ENCODE measurements around the gene RASGEF1C.

RASGEF1C gene

DNA sequence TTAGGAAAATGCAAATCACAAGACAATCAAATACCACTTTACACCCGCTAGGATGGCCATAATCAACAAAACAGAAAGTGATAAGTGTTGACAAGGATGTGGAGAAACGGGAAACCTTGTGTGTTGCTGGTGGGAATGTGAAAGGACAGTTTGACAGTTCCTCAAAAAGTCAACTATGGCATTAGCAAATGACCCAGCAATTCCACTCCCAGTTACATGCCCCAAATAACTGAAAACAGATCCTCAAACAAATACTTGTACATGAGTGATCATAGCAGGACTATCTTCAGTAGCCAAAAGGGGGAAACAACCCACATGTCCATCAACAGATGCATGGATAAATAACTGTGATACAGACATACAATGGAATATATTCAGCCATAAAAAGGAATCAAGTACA lies 21.2 kb downstream of the RASGEF1C start:
- Histone ChIP-seq H3K4me3 (ENCODE audit: insufficient read depth, low read length, poor library complexity, severe bottlenecking) (no peak overlapping the region), H3K9ac (ENCODE audit: low read length) (no peak overlapping the region), H2AFZ (ENCODE audit: low read depth, low read length, severe bottlenecking) (no peak overlapping the region), H3K79me2 (ENCODE audit: insufficient read depth, low read length) (no peaks in the 10 kb centered on the region), H3K27ac (ENCODE audit: low read depth, low read length) (no peak overlapping the region), H4K20me1 (ENCODE audit: low read depth, low read length) (no peaks in the 10 kb centered on the region), H3K9me3 (ENCODE audit: insufficient read depth, low read length) (no peaks in the 10 kb centered on the region), H3K36me3 (ENCODE audit: low read length) (no peaks in the 10 kb centered on the region), H3K27me3 (ENCODE audit: low read length) (no peaks in the 10 kb centered on the region), H3F3A (ENCODE audit: insufficient read depth) (no peaks in the 10 kb centered on the region), H3K4me2 (ENCODE audit: low read depth, low read length, poor library complexity, severe bottlenecking) (no peak overlapping the region), H3K9me2 (replicated peaks; ENCODE audit: insufficient read depth, low read length) (no peaks in the 10 kb centered on the region)
- TF ChIP-seq, protein P1, sequence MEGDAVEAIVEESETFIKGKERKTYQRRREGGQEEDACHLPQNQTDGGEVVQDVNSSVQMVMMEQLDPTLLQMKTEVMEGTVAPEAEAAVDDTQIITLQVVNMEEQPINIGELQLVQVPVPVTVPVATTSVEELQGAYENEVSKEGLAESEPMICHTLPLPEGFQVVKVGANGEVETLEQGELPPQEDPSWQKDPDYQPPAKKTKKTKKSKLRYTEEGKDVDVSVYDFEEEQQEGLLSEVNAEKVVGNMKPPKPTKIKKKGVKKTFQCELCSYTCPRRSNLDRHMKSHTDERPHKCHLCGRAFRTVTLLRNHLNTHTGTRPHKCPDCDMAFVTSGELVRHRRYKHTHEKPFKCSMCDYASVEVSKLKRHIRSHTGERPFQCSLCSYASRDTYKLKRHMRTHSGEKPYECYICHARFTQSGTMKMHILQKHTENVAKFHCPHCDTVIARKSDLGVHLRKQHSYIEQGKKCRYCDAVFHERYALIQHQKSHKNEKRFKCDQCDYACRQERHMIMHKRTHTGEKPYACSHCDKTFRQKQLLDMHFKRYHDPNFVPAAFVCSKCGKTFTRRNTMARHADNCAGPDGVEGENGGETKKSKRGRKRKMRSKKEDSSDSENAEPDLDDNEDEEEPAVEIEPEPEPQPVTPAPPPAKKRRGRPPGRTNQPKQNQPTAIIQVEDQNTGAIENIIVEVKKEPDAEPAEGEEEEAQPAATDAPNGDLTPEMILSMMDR (IDR thresholded peaks at IDR 0.05; ENCODE audit: insufficient read depth, low read length, poor library complexity, severe bottlenecking): no peak
- TF ChIP-seq EZH2phosphoT487 (conservative IDR thresholded peaks at IDR 0.05; ENCODE audit: low read length): no peak

DNA sequence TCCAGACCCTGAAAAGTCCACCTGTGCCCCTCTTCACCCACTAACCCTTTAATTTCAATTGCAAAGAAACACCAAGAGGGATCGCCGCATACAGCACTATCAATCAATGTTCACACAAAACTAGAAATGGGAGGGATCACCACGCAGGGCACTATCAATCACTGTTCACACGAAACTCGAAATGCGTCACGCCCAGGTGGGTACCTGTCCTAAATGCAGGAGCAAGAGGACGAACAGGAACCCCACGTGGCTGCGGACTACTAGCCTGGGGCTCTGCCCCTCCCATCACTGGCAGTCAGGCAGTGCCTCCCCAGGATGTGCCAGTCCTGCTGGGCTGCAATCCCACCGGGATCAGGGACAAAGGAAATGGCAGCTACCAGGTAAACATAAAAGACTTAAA lies 28.2 kb downstream of the RASGEF1C start:
- no peak overlapping the region for H3K4me3 ChIP-seq (ENCODE audit: insufficient read depth, low read length, poor library complexity, severe bottlenecking)
- H3K27me3 ChIP-seq (ENCODE audit: low read length): no peaks in the 10 kb centered on the region
- H3K79me2 ChIP-seq (ENCODE audit: insufficient read depth, low read length): no peaks in the 10 kb centered on the region
- no peaks in the 10 kb centered on the region for H3K9me2 ChIP-seq (replicated peaks; ENCODE audit: insufficient read depth, low read length)
- H3K4me2 ChIP-seq (ENCODE audit: low read depth, low read length, poor library complexity, severe bottlenecking): no peak overlapping the region
- H3K9me3 ChIP-seq (ENCODE audit: insufficient read depth, low read length): no peaks in the 10 kb centered on the region
- H3K9ac ChIP-seq (ENCODE audit: low read length): no peak overlapping the region
- no peak for TF ChIP-seq EZH2phosphoT487 (conservative IDR thresholded peaks at IDR 0.05; ENCODE audit: low read length)
- TF ChIP-seq, protein P1 (IDR thresholded peaks at IDR 0.05; ENCODE audit: insufficient read depth, low read length, poor library complexity, severe bottlenecking): no peak
- no peaks in the 10 kb centered on the region for H3F3A ChIP-seq (ENCODE audit: insufficient read depth)
- no peak overlapping the region for H2AFZ ChIP-seq (ENCODE audit: low read depth, low read length, severe bottlenecking)
- no peaks in the 10 kb centered on the region for H4K20me1 ChIP-seq (ENCODE audit: low read depth, low read length)
- H3K36me3 ChIP-seq (ENCODE audit: low read length): no peaks in the 10 kb centered on the region
- H3K27ac ChIP-seq (ENCODE audit: low read depth, low read length): no peak overlapping the region

DNA sequence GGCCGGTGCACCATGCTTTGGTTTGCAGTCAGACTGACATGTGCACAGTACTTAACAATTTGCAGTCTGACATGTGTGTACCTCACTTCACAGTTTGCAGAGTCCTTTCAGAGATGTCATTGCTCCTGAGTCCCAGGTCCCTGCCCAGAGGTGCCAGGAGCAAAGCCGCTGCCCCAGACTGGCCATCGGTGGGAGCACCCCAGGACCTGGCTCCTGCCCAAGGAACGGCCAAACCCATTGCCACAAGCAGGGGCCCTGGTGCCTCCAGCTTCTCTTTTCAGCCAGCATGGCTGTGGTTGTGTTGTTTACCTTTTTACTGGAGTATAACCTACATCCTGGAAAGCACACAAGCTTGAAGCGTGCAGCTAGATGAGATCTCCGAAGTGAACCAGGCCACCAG lies 28.6 kb downstream of the RASGEF1C start:
- Histone ChIP-seq H3K36me3 (ENCODE audit: low read length) (no peaks in the 10 kb centered on the region), H3K27me3 (ENCODE audit: low read length) (no peaks in the 10 kb centered on the region), H3K4me2 (ENCODE audit: low read depth, low read length, poor library complexity, severe bottlenecking) (no peak overlapping the region)

More for the DNA sequence above, 28.6 kb downstream of the RASGEF1C start:
- no peak for TF ChIP-seq EZH2phosphoT487 (conservative IDR thresholded peaks at IDR 0.05; ENCODE audit: low read length)
- TF ChIP-seq, protein P1 (IDR thresholded peaks at IDR 0.05; ENCODE audit: insufficient read depth, low read length, poor library complexity, severe bottlenecking): no peak
- no peak overlapping the region for H3K9ac ChIP-seq (ENCODE audit: low read length)
- no peak overlapping the region for H3K27ac ChIP-seq (ENCODE audit: low read depth, low read length)
- H3K9me3 ChIP-seq (ENCODE audit: insufficient read depth, low read length): no peaks in the 10 kb centered on the region
- H3K9me2 ChIP-seq (replicated peaks; ENCODE audit: insufficient read depth, low read length): no peaks in the 10 kb centered on the region
- H3K4me3 ChIP-seq (ENCODE audit: insufficient read depth, low read length, poor library complexity, severe bottlenecking): no peak overlapping the region
- H4K20me1 ChIP-seq (ENCODE audit: low read depth, low read length): no peaks in the 10 kb centered on the region
- no peaks in the 10 kb centered on the region for H3K79me2 ChIP-seq (ENCODE audit: insufficient read depth, low read length)
- no peak overlapping the region for H2AFZ ChIP-seq (ENCODE audit: low read depth, low read length, severe bottlenecking)
- H3F3A ChIP-seq (ENCODE audit: insufficient read depth): no peaks in the 10 kb centered on the region
